Measurements from ENCODE around the gene TRAF3IP1. TPM values are rescaled to one million over a fixed set of nuclear protein-coding genes. Genes with fewer than 3 reads are reported as not detected.

Gene TRAF3IP1
- total RNA-seq, 1 donor from 2014 or later: 20.8 TPM

DNA sequence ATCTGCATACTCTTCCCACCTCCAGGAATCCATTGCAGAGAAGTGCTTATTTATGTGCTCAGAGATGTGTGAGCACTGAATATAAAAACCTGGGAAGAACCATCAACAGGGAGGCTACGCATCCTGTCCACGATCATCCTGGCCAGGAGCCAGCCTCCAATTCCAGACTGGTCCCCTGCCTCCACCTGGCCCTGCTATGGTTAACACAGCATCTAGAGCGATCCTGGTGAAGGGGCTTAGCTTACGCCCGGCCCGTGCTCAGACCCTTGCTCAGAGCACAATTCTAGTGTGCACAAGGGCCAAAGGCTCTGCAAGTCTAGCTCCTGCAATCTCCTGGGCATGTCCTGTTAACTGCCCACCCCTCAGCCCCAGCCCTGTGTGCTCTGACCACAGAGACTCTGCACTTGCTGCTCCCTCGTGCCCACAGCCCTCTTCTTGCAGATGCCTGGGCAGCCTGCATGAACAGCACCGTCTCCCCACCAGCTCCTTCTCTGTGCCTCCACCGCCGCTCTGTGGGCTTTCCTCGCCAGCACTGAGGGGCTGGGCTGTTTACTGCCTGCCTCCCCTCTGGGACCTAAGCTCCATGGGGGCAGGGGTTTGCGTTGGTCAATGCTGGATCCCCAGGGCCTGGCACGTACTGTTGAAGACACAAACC is 38.4 kb upstream of the TRAF3IP1 start:
- H3K27ac ChIP-seq: no peak overlapping the region

DNA sequence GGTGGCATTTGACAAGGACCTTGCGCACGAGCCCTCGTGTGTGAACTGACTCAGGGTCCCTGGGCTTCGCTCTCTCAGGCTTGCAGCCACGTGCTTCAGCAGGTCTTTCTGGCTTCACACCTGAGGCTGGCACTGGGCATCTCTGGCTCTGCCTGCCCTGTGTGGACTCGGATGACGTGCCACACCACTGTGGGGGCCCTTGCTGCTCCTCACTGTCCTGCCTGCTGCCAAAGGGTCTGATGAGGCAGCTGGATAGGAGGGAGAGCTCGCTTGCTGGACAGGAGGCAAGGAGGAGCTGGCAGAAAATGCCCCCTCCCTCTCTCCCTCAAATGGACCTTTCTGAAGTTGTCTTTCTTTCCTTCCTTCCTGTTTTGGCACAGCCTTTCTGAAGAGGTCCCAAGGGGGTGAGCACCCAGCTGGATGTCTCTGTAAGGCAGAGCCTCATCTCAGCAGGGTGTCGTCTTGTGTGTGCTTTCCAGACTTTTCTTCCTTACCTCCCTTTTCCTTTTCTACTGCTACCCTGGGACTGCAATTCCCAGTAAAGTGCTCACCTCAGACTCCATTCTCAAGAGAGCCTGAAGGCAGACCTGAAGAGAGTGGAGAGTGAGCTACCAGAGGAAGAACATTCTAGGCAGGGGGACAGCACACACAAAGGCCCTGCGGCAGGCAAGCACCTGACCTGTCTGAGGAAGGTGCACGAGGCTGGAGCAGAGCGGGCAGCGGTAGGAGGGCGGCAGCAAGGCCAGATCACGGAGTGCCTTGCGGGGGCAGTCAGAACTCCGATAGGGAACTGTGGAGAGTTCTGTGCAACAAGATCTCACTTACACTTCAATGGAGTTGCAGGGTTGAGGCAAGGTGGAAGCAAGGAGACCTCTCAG is 37.2 kb upstream of the TRAF3IP1 start:
- ATAC-seq (no peak), DNase-seq (no peak)
- intact Hi-C loops (cut with DNase I): no loop called here
- Histone ChIP-seq H3K4me3 (no peak overlapping the region), H3K9me3 (no peaks in the 10 kb centered on the region), H3K27me3 (no peaks in the 10 kb centered on the region), H3K36me3 (no peaks in the 10 kb centered on the region), H3K4me1 (peaks cover 36% of the 10 kb centered on the region), H3K27ac (no peak overlapping the region)
- TF ChIP-seq, protein P1, sequence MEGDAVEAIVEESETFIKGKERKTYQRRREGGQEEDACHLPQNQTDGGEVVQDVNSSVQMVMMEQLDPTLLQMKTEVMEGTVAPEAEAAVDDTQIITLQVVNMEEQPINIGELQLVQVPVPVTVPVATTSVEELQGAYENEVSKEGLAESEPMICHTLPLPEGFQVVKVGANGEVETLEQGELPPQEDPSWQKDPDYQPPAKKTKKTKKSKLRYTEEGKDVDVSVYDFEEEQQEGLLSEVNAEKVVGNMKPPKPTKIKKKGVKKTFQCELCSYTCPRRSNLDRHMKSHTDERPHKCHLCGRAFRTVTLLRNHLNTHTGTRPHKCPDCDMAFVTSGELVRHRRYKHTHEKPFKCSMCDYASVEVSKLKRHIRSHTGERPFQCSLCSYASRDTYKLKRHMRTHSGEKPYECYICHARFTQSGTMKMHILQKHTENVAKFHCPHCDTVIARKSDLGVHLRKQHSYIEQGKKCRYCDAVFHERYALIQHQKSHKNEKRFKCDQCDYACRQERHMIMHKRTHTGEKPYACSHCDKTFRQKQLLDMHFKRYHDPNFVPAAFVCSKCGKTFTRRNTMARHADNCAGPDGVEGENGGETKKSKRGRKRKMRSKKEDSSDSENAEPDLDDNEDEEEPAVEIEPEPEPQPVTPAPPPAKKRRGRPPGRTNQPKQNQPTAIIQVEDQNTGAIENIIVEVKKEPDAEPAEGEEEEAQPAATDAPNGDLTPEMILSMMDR (IDR thresholded peaks at IDR 0.05): no peak

More for the DNA sequence above, 38.4 kb upstream of the TRAF3IP1 start:
- no peaks in the 10 kb centered on the region for H3K9me3 ChIP-seq
- ATAC-seq: no peak
- TF ChIP-seq, protein P1 (IDR thresholded peaks at IDR 0.05): no peak
- H3K36me3 ChIP-seq: peaks cover 6% of the 10 kb centered on the region
- H3K4me3 ChIP-seq: no peak overlapping the region
- no peaks in the 10 kb centered on the region for H3K27me3 ChIP-seq
- peaks cover 25% of the 10 kb centered on the region for H3K4me1 ChIP-seq
- intact Hi-C loops (cut with DNase I): no loop called here
- DNase-seq: no peak

DNA sequence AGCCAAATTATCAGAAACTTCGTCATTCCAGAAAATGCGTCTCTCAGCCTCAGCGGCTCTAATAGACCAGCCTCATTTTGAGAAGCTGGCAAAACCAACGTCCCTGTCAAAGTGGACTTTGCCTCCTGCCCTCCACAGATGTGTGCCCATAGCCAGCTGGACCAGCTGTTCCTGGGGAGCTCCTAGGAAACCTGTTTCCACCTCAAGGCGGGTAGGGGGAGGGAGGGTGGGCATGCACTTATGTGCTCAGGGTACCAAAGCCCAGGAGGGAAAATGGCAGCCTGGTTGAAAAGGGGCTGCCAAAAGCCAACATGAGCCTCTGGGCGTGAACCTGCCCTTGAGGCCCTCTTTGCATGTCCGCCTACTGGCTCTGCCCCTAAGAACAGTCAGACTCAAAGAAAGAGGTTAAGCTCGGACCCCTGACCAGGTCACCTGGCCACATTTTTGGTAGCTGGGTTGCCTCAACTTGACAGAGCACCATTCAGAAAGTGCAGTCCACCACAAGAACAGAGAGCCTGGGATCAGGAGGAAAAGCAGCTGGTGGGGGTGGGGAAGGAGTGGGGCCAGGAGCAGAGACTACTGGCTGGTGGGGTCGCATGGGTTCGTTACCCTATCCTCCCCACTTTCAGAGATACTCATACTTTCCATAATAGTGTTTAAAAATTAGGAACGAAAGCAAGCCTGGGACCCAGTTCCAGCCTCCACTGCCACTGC is 35.4 kb upstream of the TRAF3IP1 start:
- intact Hi-C loops (cut with DNase I): no loop called here
- Histone ChIP-seq H3K36me3 (no peaks in the 10 kb centered on the region), H3K4me1 (peaks cover 43% of the 10 kb centered on the region), H3K9me3 (no peaks in the 10 kb centered on the region), H3K27ac (peak overlapping the region; percentile 97), H3K27me3 (no peaks in the 10 kb centered on the region), H3K4me3 (no peak overlapping the region)
- DNase-seq (no peak), ATAC-seq (no peak)
- TF ChIP-seq, protein P1 (IDR thresholded peaks at IDR 0.05): no peak

DNA sequence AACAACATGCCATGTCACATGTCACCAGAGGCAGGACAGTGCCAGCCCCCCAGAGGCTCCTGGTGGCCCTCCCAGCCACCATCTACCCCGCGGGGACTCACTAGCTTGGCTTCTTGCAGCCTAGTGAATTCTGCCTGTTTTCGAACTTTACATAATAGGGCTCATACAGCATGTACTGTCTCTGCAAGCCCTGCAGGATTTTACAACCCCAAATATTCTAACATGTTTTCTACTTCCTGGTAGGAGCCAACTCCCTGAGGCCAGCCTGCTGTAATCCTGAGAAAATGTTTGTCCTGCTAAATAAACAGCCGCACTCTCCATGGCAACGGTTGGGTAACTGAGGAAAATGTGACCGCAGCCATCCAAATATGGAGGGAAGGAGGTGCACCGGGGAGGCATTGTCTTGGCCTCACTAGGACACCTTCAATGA is 34.6 kb upstream of the TRAF3IP1 start:
- Histone ChIP-seq H3K27ac (peak overlapping the region; percentile 97), H3K4me1 (peaks cover 46% of the 10 kb centered on the region), H3K9me3 (no peaks in the 10 kb centered on the region), H3K36me3 (no peaks in the 10 kb centered on the region), H3K4me3 (no peak overlapping the region), H3K27me3 (no peaks in the 10 kb centered on the region)
- DNase-seq (peak; percentile 81), ATAC-seq (peak; percentile 41)
- TF ChIP-seq, protein P1 (IDR thresholded peaks at IDR 0.05): no peak
- intact Hi-C loops (cut with DNase I): no loop called here

DNA sequence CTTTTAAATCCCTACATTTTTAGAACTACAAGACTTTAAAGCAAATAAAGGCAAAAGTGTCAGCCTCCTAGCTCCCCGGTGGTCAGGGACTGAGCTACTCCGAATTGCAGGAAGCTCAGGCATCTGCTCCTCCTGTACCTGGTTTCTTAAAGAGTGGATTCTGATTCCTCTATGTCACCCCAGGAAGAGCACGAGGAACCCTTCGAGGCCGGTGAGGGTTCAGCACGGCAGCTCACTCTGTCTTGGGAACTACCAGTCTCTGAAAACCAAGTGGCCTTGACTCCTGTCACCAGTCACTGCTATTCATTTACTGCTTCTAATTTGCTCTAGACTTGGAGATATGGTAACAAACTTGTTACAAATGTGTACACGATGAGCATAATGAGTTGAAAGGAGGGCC is 34.2 kb upstream of the TRAF3IP1 start:
- ATAC-seq: no peak
- DNase-seq: no peak
- Histone ChIP-seq H3K27me3 (no peaks in the 10 kb centered on the region), H3K9me3 (no peaks in the 10 kb centered on the region), H3K4me3 (peak overlapping the region; percentile 83), H3K27ac (peak overlapping the region; percentile 97), H3K4me1 (peaks cover 48% of the 10 kb centered on the region), H3K36me3 (no peaks in the 10 kb centered on the region)
- TF ChIP-seq, protein P1 (IDR thresholded peaks at IDR 0.05): no peak
- intact Hi-C loops (cut with DNase I): no loop called here

All from upper lobe of right lung (tissue), 1 donor.